Adrenal gland (tissue), 12 donors: Measurements from ENCODE around the gene KIF26B. TPM values are rescaled to one million over a fixed set of nuclear protein-coding genes. Genes with fewer than 3 reads are reported as not detected.

Experiments used
- DNase-seq, 7 donors: peaks; one replicate each; pipeline ENCODE4 v3.0.0-alpha.2; 2019 to 2020
- H3K27ac ChIP-seq, 5 donors: fragments of 200-600 bp; sonication (generic) in 4 of 5; 1 replicate in 3 of 5; 2 replicates in 2 of 5; pipeline versions ENCODE4 v1.5.1 to v1.8.0; 2016 to 2020; ENCODE audit warnings: mild to moderate bottlenecking in 1 of 5
- H3K27me3 ChIP-seq: fragments of 200-600 bp; 2 replicates; pipeline ENCODE4 v1.8.0; 2021
- H3K36me3 ChIP-seq, 2 donors: fragments of 200-600 bp; replicated peaks in 1 of 2; 1 replicate in 1 of 2; 2 replicates in 1 of 2; pipeline versions ENCODE4 v1.5.1 to v1.8.0; 2018 to 2022
- H3K4me1 ChIP-seq, 2 donors: fragments of 200-600 bp; replicated peaks in 1 of 2; 1 replicate in 1 of 2; 2 replicates in 1 of 2; pipeline versions ENCODE4 v1.5.1 to v1.8.0; 2018 to 2021
- H3K4me3 ChIP-seq, 4 donors: fragments of 200-600 bp; sonication (generic) in 3 of 4; one replicate each; pipeline ENCODE4 v1.5.1; 2016 to 2018
- H3K9me3 ChIP-seq, 3 donors: fragments of 200-600 bp; sonication (generic) in 1 of 3; replicated peaks in 1 of 3; 1 replicate in 2 of 3; 2 replicates in 1 of 3; pipeline versions ENCODE4 v1.5.1 to v1.8.0; 2016 to 2021
- POLR2A ChIP-seq, 2 donors: fragments of 450-650 bp; IDR thresholded peaks; one replicate each; pipeline ENCODE4 v1.6.1; 2017; ENCODE audit warnings: antibody characterized with exemption in 2 of 2, mild to moderate bottlenecking in 2 of 2, moderate library complexity in 1 of 2
- WGBS, 4 donors: extraction: QIAGEN DNeasy Blood & Tissue Kit in 2 of 4; methylation state at CpG; one replicate each; pipeline versions ENCODE4 v1.1.5 to v1.1.7; 2013 to 2017; 5-methylcytosine and 5-hydroxymethylcytosine counted together
- intact Hi-C, 2 donors: fragments of 100-400 bp; cut with DNase I; formaldehyde crosslinking; loops; one replicate each; pipeline versions ENCODE4 v1.14.1 to v1.15.0; 2022 to 2023
- polyA plus RNA-seq, 3 donors: library from polyadenylated mRNA; stranded (reverse); fragments of 200-250 nt in 2 of 3; fragments of 350-450 nt in 1 of 3; fragmentation: Illumina TruSeq in 1 of 3; extraction: RNeasy Lipid Tissue Mini Kit (QIAGEN cat#74804) in 1 of 3; gene quantifications; one replicate each; pipeline ENCODE4 v1.2.3, GENCODE V29; 2013 to 2014
- total RNA-seq, 9 donors: library from RNA; depleted of rRNA in 4 of 9; stranded (reverse); fragments of >200 nt in 4 of 9; fragments of 120-200 nt in 1 of 9; fragmentation: NEBNext Ultra II Directional in 1 of 9; extraction: Animal tissue kit (Norgen Biotek cat#: 25700) in 1 of 9; gene quantifications; one replicate each; pipeline versions ENCODE4 v1.1.0 to v1.2.4, GENCODE V29; 2013 to 2023
- TF ChIP-seq, protein P1 (sequence below), 6 experiments: fragments of 450-650 bp in 4 of 6; fragments of 200-600 bp in 2 of 6; sonication (generic) in 1 of 6; IDR thresholded peaks; 1 replicate in 5 of 6; 2 replicates in 1 of 6; pipeline versions ENCODE4 v1.5.1 to v1.8.0; 2016 to 2021; ENCODE audit warnings: antibody characterized with exemption in 6 of 6, mild to moderate bottlenecking in 2 of 6, moderate library complexity in 1 of 6
- donor health status: healthy with polysubstance abuse.
- donor health status: Bipolar disorder and iron deficiency.
- donor health status: DM: yes; HTN: yes; CAD: no.
- donor health status: DM: no; HTN: no; CAD: no.
- donor health status: DM: no; HTN: no; CAD: no.
- donor health status: DM: yes; HTN: yes; CAD: no.

The KIF26B gene
- total and polyA plus RNA-seq, 12 donors, result 0.20 to 4.6 (median 2.6) TPM

DNA sequence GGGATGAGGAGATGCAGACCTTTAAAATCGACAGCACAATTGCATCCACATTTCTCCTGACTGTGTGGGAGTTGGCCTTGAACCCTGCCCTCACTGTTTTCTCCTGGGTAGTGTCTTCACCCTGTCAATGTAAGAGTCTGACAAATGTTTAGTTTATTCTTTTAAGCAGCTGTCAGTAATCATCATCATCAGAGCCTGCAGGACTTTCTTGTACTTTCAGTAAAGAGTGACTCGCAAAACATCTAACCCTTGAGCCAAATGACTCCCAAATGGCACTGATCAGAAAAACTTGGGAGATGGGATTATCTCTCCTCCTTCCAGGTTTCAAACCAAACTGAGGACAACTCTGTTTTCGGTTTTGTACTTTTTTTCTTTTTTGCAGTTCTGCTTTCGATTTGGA, 460.2 kb downstream of the KIF26B start:
- Histone ChIP-seq H3K9me3 (no peaks in the 10 kb centered on the region), H3K36me3 (no peaks in the 10 kb centered on the region), H3K4me1 (no peaks in the 10 kb centered on the region), H3K27me3 (no peaks in the 10 kb centered on the region), H3K27ac (no peak overlapping the region), H3K4me3 (no peak overlapping the region)
- intact Hi-C loops, result no loop called here
- DNase-seq, result no peak
- 64 to 71% (median 66%) methylated on average over 4 of the region's 4 CpGs for WGBS, 4 donors
- TF ChIP-seq, protein P1, sequence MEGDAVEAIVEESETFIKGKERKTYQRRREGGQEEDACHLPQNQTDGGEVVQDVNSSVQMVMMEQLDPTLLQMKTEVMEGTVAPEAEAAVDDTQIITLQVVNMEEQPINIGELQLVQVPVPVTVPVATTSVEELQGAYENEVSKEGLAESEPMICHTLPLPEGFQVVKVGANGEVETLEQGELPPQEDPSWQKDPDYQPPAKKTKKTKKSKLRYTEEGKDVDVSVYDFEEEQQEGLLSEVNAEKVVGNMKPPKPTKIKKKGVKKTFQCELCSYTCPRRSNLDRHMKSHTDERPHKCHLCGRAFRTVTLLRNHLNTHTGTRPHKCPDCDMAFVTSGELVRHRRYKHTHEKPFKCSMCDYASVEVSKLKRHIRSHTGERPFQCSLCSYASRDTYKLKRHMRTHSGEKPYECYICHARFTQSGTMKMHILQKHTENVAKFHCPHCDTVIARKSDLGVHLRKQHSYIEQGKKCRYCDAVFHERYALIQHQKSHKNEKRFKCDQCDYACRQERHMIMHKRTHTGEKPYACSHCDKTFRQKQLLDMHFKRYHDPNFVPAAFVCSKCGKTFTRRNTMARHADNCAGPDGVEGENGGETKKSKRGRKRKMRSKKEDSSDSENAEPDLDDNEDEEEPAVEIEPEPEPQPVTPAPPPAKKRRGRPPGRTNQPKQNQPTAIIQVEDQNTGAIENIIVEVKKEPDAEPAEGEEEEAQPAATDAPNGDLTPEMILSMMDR (IDR thresholded peaks at IDR 0.05), result no peak
- no peak for TF ChIP-seq POLR2A (IDR thresholded peaks at IDR 0.05)

DNA sequence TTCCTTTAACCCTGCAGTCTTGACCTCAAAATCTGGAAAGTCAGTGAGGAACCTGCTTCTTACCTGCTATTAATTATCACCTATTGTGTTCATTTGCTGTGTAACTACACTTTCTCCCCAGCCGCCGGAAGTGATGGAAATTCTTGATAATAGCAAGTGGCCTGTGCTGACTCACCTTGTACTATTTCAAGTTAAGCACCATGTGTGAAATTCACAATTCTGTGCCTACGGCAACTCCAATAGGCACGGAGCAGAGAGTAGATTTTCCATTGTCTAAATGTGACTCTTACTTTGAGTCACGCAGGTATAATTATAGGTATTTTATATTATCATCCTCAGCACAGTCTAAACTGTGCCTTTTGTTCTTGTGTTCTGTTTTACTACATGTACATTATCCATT, 466.8 kb downstream of the KIF26B start:
- Histone ChIP-seq H3K36me3 (no peaks in the 10 kb centered on the region), H3K4me3 (no peak overlapping the region), H3K9me3 (no peaks in the 10 kb centered on the region), H3K27me3 (no peaks in the 10 kb centered on the region), H3K27ac (no peak overlapping the region), H3K4me1 (no peaks in the 10 kb centered on the region)
- 73 to 84% (median 80%) methylated on average over 5 of the region's 5 CpGs for WGBS, 4 donors
- DNase-seq, result no peak
- intact Hi-C loops, result no loop called here
- no peak for TF ChIP-seq POLR2A (IDR thresholded peaks at IDR 0.05)
- TF ChIP-seq, protein P1 (IDR thresholded peaks at IDR 0.05), result no peak

DNA sequence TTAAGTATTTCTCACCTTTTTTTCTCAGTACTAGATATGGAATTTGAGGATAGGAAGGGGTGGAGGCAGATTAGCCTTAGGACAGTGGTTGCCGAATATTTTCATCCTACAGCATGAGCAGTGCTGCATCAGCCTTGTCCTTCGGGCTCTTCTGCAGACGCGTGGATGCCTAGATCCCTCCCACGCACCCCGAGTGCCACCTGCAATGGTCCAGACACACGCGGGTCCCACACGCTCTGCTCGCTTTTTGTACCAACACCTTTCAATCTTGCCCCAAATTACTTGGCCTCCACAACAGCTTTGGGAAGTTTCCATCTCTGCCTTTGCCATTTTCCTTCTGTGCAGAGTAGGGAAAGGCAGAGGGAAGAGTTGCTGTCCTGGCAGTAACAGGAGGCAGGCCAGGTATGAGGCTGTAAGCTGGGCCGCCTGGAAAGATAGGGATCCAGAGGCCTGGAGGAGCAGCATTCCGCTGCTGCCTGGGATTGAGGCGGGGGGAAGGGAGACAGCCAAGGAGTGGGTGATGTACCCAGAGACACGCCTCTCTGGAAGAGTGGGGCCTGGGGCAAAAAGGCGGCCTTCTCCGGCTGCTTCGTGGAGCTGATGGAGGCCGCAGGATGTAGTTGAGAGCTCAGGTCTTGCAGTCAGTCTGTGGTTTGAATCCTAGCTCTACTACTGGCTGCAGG, 467.7 kb downstream of the KIF26B start:
- no peak for DNase-seq
- WGBS, 4 donors, result 85 to 90% (median 87%) methylated on average over 18 of the region's 18 CpGs
- TF ChIP-seq, protein P1 (IDR thresholded peaks at IDR 0.05), result no peak
- no peak for TF ChIP-seq POLR2A (IDR thresholded peaks at IDR 0.05)
- Histone ChIP-seq H3K4me3 (no peak overlapping the region), H3K36me3 (no peaks in the 10 kb centered on the region), H3K4me1 (no peaks in the 10 kb centered on the region), H3K27ac (no peak overlapping the region), H3K9me3 (no peaks in the 10 kb centered on the region), H3K27me3 (no peaks in the 10 kb centered on the region)
- intact Hi-C loops, result no loop called here

DNA sequence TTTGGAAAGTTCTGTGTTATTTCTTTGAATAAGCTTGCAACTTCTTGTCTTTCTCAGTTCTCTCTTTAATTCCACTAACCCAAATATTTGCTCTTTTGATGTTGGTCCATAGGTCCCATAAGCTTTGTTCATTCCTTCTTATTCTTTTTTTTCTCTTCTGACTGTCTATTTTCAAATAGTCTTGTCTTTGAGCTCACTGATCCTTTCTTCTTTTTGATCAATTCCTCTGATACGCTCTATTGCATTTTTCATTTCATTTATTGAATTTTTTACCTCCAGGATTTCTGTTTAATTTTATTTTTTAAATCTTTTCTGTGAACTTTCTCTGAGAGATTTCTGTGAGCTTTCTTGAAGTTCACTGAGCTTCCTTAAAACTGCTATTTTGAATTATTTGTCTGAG, 486.6 kb downstream of the KIF26B start:
- DNase-seq, result no peak
- Histone ChIP-seq H3K4me1 (no peaks in the 10 kb centered on the region), H3K4me3 (no peak overlapping the region), H3K27ac (no peak overlapping the region), H3K36me3 (no peaks in the 10 kb centered on the region), H3K9me3 (peaks cover 4 to 14% (median 8%) of the 10 kb centered on the region in 3 donors), H3K27me3 (no peaks in the 10 kb centered on the region)
- WGBS, 4 donors, result 92 to 98% (median 95%) methylated on average over 1 of the region's 1 CpG
- no peak for TF ChIP-seq POLR2A (IDR thresholded peaks at IDR 0.05)
- TF ChIP-seq, protein P1 (IDR thresholded peaks at IDR 0.05), result no peak
- intact Hi-C loops, result no loop called here
